HG02588 (cell line): Measurements from ENCODE around the gene SLC7A8.

ENCODE experiments used
- ATAC-seq: cut with Tn5 transposase; IDR thresholded peaks from one replicate; pipeline ENCODE4 v1.9.1; 2021; ENCODE audit warnings: mild to moderate bottlenecking, moderate library complexity; ENCODE audit not compliant: unreplicated experiment

Gene SLC7A8

GRCh38 chr14:23095196-23096108 is 88.0 kb downstream of the SLC7A8 start, which contains the start of gene C14orf119:
Gene C14orf119 (plus strand): TSS chr14:23095505. CDS start chr14:23097659, 2,154 bp downstream.
- peak; percentile 87 for ATAC-seq

DNA sequence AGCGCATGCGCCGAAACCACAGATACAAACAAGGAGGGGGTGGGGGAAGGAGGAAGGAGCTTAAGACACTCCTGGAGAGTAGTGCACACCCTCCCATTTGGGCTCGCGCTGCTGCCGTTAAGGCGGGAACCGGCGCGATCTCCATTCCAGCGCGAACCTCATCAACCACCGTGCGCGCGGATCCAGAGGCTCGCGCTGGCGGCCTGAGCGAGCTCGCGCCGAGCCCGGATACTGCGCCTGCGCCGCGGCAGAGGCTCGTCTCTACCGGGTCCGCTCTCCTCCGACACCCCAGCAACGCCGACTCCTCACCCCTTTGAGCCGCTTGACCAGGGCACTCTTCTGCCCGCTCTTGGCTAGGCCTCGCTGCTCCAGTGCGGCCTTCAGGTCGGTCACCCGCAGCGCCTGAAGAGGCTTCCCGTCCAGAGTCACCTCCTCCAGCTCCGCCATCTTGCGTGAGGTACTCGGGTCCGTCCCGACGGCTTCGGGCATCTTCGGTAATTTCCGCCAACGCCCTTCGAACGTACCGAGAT is 88.7 kb downstream of the SLC7A8 start, which contains the start of gene ACIN1:
TSS of gene ACIN1 (minus strand) at position 471 of the 530 bp plus-strand sequence. CDS start at position 447, 24 bp downstream.
- peak; percentile 35 for ATAC-seq

- ATAC-seq, result no peak
These were observed 89.3 kb downstream of the SLC7A8 start for GRCh38 chr14:23093991-23094665.

DNA sequence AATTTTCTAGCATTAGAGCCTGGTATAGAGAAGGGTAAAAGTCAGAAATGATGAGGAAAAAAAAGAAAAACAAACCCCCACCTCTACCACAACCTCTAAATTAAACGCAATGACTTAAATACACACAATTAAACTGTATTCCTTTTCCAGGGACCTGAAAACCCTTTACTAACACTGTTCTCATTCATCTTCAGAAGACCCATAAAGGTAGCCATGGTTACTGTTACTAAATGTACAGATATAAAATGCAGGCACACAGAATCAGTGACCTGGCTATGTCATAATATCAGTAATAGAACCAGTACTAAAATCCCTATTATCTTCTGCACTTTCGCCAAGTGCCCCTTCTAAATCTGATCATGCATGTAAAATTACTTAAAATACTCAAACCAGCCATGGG is 89.9 kb downstream of the SLC7A8 start:
- no peak for ATAC-seq

DNA sequence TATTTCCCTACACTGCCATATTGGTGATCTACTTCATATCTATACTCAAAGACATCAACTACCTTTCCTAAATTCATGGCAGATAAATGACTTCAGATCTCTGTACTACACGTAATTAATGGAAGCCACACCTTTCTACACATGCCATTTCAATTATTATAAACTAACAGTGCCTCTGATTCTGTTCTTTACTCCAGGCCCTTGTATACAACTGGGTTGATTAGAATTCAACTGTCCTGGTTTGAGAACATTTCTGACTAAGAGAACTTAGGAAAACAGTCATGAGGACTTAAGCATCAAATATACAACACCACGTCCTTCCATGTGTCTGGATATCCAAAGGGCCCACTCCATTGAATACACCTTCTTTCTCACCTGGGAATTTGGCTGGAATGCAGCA is 90.4 kb downstream of the SLC7A8 start:
- ATAC-seq, result no peak

DNA sequence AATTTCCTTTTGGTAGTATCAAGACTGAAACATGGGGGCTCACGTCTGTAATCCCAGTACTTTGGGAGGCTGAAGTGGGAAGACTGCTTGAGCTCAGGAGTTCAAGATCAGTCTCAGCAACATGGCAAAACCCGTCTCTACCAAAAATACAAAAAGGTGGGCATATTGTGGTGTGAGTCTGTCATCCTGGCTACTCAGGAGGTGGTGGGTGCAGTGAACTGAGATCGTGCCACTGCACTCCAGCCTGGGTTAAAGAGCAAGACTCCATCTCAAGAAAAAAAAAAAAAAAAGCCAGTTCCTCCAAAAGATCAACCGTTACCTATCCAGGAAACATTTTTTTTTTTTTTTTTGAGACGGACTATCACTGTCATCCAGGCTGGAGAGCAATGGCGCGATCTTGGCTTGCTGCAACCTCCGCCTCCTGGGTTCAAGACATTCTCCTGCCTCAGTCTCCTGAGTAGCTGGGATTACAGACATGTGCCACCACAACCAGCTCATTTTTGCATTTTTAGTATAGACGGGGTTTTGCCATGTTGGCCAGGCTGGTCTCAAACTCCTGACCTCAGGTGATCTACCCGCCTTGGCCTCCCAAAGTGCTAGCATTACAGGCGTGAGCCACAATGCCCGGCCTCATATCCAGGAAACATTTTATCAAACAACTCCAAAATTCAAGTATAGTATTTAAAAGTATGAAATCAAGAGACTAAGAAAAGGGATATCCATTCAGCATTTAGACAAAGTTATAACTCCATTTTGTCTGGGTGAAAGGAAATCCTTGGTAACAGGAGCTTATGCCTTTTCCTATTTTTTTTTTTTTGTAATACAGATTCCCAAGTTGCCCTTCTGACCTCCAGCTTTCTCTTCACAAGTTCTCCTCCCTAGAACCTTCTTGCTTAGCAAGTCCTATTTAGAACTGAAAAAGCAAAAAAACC is 91.9 kb downstream of the SLC7A8 start:
- ATAC-seq, result no peak

DNA sequence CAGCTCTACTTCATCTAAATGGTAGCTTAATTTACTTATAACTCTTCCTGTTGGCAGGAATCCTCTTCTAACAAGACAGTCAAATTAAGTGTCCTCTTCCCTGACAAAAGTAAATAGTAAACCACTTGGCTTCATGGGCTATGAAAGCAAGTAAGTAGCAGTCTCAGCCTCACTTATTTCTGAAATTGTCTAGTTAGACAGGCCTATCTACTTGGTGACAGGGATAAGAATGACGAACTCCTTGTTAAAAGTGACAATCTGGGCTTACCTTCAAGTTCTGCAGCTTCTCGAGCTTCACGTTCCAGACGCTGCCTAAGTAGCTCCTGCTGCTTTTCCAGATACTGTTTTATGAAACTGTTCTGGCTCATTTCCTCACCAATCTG is 93.2 kb downstream of the SLC7A8 start:
- no peak for ATAC-seq

- ATAC-seq, result no peak
These were observed 93.8 kb downstream of the SLC7A8 start for GRCh38 chr14:23089498-23090253.

DNA sequence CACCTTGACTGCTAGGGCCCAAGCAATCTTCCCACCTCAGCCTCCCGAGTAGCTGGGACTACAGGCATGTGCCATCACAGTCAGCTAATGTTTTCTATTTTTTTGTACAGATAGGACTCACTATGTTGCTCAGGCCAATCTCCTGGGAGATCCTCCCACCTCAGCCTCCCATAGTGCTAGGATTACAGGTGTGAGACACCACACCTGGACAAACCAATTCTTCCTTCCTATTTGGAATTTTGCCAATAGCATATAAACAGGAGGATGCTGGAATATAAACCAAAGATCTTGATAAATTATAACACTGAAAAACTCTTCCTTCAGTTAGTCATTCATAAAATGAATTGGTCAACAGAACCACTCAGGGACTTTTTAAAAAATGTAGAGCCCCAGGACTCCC is 96.9 kb downstream of the SLC7A8 start:
- ATAC-seq, result no peak

DNA sequence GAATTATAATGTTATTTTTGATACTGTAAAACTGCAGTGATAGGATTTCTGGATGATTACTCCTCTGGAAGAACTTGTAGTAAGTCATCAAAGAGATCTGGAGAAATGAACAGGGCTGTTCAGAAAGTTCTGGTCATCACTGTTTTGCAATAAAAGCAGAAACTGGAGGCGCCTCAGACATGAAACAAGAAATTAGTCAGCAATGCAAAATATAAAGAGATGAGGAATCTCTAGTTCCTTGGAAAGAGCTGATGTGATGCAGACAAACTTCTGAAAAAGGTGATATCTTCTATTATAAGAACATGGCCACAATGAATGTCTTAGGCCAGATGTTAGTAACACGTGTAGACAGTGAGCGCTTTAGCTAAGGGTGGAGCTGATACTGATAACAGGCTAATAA is 98.0 kb downstream of the SLC7A8 start:
- no peak for ATAC-seq

DNA sequence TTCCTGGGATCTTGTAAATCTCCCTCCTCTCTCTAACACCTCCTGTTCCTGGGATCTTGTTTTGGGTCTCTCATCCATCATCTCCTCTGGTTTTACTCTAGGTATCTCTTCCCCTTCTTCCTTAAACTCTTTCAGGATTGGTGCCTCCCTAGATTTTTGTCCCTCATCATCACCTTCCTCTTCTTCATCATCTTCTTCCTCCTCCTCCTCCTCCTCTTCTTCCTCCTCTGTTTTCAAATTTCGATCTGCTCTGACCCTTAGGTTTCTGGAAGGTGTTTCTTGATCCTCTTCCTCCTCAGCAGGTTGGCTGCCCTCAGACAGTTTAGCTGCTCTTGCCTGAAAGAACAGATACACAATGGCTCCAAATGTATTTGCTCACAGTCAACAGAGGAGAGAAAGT is 103.0 kb downstream of the SLC7A8 start:
- ATAC-seq, result no peak

GRCh38 chr14:23079716-23080115 is 103.7 kb downstream of the SLC7A8 start:
- no peak for ATAC-seq

DNA sequence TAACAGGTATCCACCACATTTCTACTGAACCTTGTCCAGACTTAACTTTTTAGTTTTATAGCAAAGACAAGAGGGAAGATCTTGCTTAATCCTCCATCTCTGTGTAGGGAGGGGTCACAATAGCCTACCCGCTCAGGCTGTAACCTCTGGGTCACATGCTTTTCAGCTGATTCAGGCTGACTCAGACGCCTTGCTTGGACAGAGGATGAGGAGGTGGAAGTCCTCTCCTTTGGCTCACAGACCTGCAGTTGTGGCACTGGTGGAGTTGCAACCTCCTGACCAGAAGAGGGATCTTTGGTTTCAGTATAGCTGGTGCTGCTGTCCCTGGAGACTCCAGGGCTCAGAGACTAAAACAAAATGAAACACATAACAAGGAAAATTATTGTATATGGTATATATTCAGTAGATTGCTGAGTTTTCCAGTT is 104.8 kb downstream of the SLC7A8 start:
- ATAC-seq, result no peak

GRCh38 chr14:23077962-23078361 is 105.5 kb downstream of the SLC7A8 start:
- ATAC-seq, result no peak

- ATAC-seq, result no peak
These were observed 106.6 kb downstream of the SLC7A8 start for GRCh38 chr14:23076785-23077408.
